Osteoblast (primary cell): ENCODE data around the gene ACACA. TPM values are rescaled to one million over a fixed set of nuclear protein-coding genes. Genes with fewer than 3 reads are reported as not detected.

ENCODE experiments used
- DNase-seq: peaks from one replicate; pipeline ENCODE4 v3.0.0; 2011; ENCODE audit warnings: low spot score, mixed read lengths; ENCODE audit not compliant: insufficient read length; ENCODE audit errors: missing footprints
- H2AFZ ChIP-seq: 2 replicates; pipeline ENCODE4 v1.6.0; 2011; ENCODE audit warnings: mild to moderate bottlenecking, low read length
- H3K27ac ChIP-seq: 2 replicates; pipeline ENCODE4 v1.5.1; 2011; ENCODE audit warnings: mild to moderate bottlenecking, low read depth, low read length, moderate library complexity
- H3K27me3 ChIP-seq: 2 replicates; pipeline ENCODE4 v1.6.0; 2012; ENCODE audit warnings: mild to moderate bottlenecking, control low read depth, inconsistent platforms, low read length, moderate library complexity; ENCODE audit not compliant: insufficient read depth
- H3K36me3 ChIP-seq: 2 replicates; pipeline ENCODE4 v1.5.1; 2011; ENCODE audit warnings: mild to moderate bottlenecking, low read length, control low read depth, moderate library complexity; ENCODE audit not compliant: insufficient read depth
- H3K4me1 ChIP-seq: 2 replicates; pipeline ENCODE4 v1.5.1; 2011; ENCODE audit warnings: mild to moderate bottlenecking, low read length, control low read depth, moderate library complexity; ENCODE audit not compliant: insufficient read depth
- H3K4me2 ChIP-seq: 2 replicates; pipeline ENCODE4 v1.6.0; 2011; ENCODE audit warnings: mild to moderate bottlenecking, low read length; ENCODE audit not compliant: insufficient read depth
- H3K4me3 ChIP-seq: fragments of 200-600 bp; sonication (generic); 3 replicates; pipeline ENCODE4 v1.5.1; 2012; ENCODE audit warnings: mild to moderate bottlenecking, low read length, inconsistent platforms; ENCODE audit not compliant: insufficient read depth
- H3K79me2 ChIP-seq: 2 replicates; pipeline ENCODE4 v1.6.0; 2012; ENCODE audit warnings: mild to moderate bottlenecking, low read length, control low read depth, inconsistent platforms; ENCODE audit not compliant: insufficient read depth
- H3K9me3 ChIP-seq: 2 replicates; pipeline ENCODE4 v1.5.1; 2011; ENCODE audit warnings: low read depth, low read length, control low read depth
- H4K20me1 ChIP-seq: 2 replicates; pipeline ENCODE4 v1.6.0; 2012; ENCODE audit warnings: mild to moderate bottlenecking, low read length, control low read depth; ENCODE audit not compliant: insufficient read depth
- CTCF ChIP-seq: IDR thresholded peaks from 2 replicates; pipeline ENCODE4 v1.5.1; 2011; ENCODE audit warnings: mild to moderate bottlenecking, low read depth, low read length, moderate library complexity; ENCODE audit errors: extremely low read depth
- total RNA-seq: library from RNA; depleted of rRNA; stranded (reverse); fragments of >200 nt; gene quantifications from 2 replicates; pipeline ENCODE4 v1.2.3, GENCODE V29; 2012

The ACACA gene
- total RNA-seq, 1 donor, result 78.9 TPM

- TF ChIP-seq CTCF, result no peak
- no peaks in the 10 kb centered on the region for H4K20me1 ChIP-seq
Measured at GRCh38 chr17:37211136-37211535, 195.5 kb downstream of the ACACA start.

GRCh38 chr17:37207103-37207502, 199.5 kb downstream of the ACACA start:
- no peaks in the 10 kb centered on the region for H3K9me3 ChIP-seq
- H3K79me2 ChIP-seq, result no peaks in the 10 kb centered on the region
- TF ChIP-seq CTCF, result no peak

More at GRCh38 chr17:37211136-37211535, 195.5 kb downstream of the ACACA start:
- no peaks in the 10 kb centered on the region for H3K79me2 ChIP-seq
- no peak overlapping the region for H3K27ac ChIP-seq
- DNase-seq, result no peak
- no peaks in the 10 kb centered on the region for H3K27me3 ChIP-seq
- H3K36me3 ChIP-seq, result no peaks in the 10 kb centered on the region
- H3K9me3 ChIP-seq, result no peaks in the 10 kb centered on the region
- no peak overlapping the region for H2AFZ ChIP-seq
- H3K4me2 ChIP-seq, result no peak overlapping the region
- no peaks in the 10 kb centered on the region for H3K4me1 ChIP-seq
- no peak overlapping the region for H3K4me3 ChIP-seq

GRCh38 chr17:37206299-37206698, 200.3 kb downstream of the ACACA start:
- H4K20me1 ChIP-seq, result no peaks in the 10 kb centered on the region
- no peak overlapping the region for H3K27ac ChIP-seq
- H2AFZ ChIP-seq, result no peak overlapping the region
- H3K27me3 ChIP-seq, result no peaks in the 10 kb centered on the region
- no peaks in the 10 kb centered on the region for H3K4me1 ChIP-seq
- H3K4me2 ChIP-seq, result no peak overlapping the region
- peaks cover 15% of the 10 kb centered on the region for H3K36me3 ChIP-seq
- H3K4me3 ChIP-seq, result no peak overlapping the region
- H3K9me3 ChIP-seq, result no peaks in the 10 kb centered on the region
- H3K79me2 ChIP-seq, result no peaks in the 10 kb centered on the region
- TF ChIP-seq CTCF, result no peak
- DNase-seq, result no peak

More at GRCh38 chr17:37207103-37207502, 199.5 kb downstream of the ACACA start:
- H3K4me3 ChIP-seq, result no peak overlapping the region
- H3K36me3 ChIP-seq, result peaks cover 15% of the 10 kb centered on the region
- no peaks in the 10 kb centered on the region for H4K20me1 ChIP-seq
- no peak overlapping the region for H3K27ac ChIP-seq
- H2AFZ ChIP-seq, result no peak overlapping the region
- no peak overlapping the region for H3K4me2 ChIP-seq
- no peak for DNase-seq
- no peaks in the 10 kb centered on the region for H3K27me3 ChIP-seq
- H3K4me1 ChIP-seq, result no peaks in the 10 kb centered on the region

GRCh38 chr17:37200497-37200896, 206.1 kb downstream of the ACACA start:
- H3K27me3 ChIP-seq, result no peaks in the 10 kb centered on the region
- H3K9me3 ChIP-seq, result no peaks in the 10 kb centered on the region
- H3K4me1 ChIP-seq, result no peaks in the 10 kb centered on the region
- no peak for DNase-seq
- no peak overlapping the region for H2AFZ ChIP-seq
- no peaks in the 10 kb centered on the region for H4K20me1 ChIP-seq
- H3K79me2 ChIP-seq, result no peaks in the 10 kb centered on the region
- H3K4me2 ChIP-seq, result no peak overlapping the region
- H3K4me3 ChIP-seq, result no peak overlapping the region
- no peak for TF ChIP-seq CTCF
- H3K36me3 ChIP-seq, result peaks cover 17% of the 10 kb centered on the region
- H3K27ac ChIP-seq, result no peak overlapping the region
